ENCODE data around the gene UBXN4.
"Not testable (repeated sequence)": the region's sequence is repeated elsewhere in the genome, so short reads cannot be mapped to it uniquely, and the experiment has no call there.

Gene UBXN4, protein sequence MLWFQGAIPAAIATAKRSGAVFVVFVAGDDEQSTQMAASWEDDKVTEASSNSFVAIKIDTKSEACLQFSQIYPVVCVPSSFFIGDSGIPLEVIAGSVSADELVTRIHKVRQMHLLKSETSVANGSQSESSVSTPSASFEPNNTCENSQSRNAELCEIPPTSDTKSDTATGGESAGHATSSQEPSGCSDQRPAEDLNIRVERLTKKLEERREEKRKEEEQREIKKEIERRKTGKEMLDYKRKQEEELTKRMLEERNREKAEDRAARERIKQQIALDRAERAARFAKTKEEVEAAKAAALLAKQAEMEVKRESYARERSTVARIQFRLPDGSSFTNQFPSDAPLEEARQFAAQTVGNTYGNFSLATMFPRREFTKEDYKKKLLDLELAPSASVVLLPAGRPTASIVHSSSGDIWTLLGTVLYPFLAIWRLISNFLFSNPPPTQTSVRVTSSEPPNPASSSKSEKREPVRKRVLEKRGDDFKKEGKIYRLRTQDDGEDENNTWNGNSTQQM

DNA sequence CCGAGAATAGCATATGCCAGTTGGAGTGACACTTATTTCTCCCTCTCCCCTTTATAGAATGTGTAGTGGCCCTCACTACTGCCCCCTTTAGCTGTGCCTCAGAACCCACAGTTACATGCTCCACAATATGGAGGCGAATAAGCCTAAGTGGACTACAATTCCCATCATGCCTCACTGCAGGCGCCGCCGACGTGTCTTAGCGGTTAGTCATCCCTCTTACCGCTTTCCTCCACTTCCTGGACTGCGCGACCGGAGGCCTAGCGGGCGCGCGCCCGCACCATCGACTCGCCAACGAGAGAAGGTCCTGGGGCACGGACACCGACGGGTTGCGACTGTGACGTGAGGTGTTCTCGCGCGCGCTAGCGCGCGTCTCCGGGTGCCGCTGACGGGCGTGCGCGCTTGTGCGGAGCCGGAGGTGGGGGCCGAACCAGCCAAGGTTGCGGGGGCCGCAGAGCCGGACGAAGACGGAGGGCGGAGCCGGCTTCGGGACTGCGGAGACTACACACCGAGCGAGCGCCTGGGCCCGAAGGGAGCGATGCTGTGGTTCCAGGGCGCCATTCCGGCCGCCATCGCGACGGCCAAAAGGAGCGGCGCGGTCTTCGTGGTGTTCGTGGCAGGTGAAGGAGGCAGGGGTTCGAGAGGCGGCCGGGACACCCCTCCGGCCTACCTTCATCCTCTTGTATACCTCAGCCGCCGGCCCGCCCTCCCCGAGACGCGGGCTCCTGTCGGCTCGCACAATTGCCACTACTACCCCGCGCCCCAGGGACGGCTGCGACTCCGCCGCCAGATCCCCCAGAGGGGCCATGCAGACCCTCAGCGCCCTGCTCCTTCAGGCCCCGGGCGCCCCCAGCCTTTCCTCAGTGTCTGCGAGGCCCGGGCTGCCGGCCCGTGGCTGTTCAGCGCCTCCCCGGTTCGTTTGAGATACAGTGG, at the start of gene UBXN4:
TSS of gene UBXN4 (plus strand) at position 461 of the 930 bp plus-strand sequence. CDS start at position 536, 75 bp downstream.
- DNase-seq (ENCODE audit: low read depth) = peak; percentile 94

DNA sequence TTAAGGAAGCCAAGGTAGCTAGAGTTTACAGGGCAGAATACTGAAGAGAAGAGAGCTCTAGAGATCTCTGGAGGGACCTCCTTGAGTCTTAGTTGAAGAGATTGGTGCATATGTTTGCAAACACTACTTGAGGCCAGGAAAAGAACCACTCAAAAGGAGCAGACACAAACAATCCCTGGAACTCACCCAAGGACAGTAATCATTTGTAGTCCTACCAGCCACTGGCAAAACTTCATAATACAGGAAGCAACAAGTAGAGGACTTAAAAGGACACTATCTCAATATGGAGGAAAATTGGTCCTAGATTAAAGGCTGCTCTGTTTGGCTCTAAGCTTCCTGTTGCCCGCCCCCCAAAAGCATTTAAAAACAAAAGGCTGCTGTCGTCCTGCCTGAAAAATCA, 46.9 kb upstream of the UBXN4 start:
- DNase-seq (ENCODE audit: low read depth) = no peak

DNA sequence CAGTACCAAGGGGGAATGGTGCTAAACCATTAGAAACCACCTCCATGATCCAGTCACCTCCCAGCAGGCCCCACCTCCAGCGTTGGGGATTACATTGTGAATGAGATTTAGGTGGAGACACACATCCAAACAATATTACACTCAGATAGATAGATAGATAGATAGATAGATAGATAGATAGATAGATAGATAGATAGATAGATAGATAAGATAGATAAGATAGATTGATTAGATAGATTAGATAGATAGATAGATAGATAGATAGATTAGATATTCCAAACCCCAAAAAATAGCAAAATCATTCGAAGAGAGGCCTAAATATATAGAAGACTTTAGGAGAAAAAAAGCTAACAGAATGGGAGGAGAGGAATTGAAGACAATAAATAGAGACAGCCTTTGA, 42.8 kb upstream of the UBXN4 start:
- no peak for DNase-seq (ENCODE audit: low read depth)

DNA sequence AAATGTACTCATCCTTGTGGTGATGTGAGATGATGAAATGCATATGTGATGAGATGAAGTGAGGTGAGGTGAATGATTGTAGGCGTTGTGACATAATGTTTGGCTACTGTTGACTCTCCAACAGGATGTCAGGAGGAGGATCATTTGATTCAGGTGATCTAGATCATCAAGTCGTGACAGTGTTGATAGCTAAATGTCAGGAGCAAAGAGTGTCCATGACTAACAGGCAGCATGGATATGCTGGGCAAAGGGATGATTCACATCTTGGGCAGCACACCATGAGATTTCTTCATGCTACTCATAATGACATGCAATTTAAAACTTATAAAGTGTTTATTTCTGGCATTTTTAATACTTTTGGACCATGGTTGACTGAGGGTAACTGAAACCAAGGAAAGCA, 40.2 kb upstream of the UBXN4 start:
- no peak for DNase-seq (ENCODE audit: low read depth)

DNA sequence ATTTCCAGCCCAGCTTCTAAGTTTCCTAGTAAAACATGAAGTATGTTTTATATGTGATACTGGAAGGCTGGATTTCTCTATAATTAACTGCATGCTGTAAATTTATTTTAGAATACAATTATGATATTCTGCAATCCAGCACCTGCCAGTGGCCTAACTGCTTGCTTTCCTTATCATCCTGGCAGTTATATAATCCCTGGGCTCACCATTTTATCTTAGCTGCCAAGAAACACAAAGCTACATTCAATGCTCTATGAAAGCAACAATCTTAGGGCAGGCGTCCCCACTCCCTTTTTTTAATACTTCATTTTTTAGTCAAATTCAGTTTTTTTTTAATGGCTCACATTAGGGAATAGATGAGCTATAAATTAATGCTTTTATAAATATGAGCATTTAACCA, 38.4 kb upstream of the UBXN4 start:
- DNase-seq (ENCODE audit: low read depth) = no peak

DNA sequence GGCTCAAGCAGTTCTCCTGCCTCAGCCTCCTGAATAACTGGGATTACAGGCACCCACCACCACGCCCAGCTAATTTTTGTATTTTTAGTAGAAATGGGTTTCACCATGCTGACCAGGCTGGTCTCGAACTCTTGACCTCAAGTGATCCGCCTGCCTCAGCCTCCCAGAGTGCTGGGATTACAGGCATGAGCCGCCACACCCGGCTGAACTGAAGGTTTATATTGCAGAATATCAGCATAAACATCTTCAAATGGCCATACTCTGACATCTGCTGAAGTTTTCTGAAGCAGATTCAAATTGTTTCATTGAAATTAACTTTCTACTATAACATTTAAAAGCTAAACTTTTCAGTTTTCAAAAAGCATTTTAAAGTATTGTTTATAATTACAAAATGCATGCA, 37.6 kb upstream of the UBXN4 start:
- not testable (repeated sequence) for DNase-seq (ENCODE audit: low read depth)

DNA sequence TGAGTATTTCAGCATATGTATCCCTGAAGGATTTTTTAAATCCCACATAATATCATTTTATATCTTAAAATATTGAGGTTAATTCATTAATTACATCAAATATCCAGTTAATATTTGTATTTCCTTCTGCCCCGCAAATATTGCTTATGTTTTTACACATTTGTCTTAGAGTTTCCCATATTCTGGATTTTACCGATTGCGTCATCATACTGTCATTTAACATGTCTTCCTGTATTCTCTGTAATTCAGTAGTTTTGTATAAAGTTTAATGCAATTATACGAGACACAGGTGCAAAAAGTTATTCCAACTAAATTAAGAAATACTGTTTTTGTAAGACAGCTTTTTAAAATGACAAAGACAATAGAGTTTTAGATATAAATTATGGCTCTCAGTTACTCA, 33.5 kb upstream of the UBXN4 start:
- no peak for DNase-seq (ENCODE audit: low read depth)

DNA sequence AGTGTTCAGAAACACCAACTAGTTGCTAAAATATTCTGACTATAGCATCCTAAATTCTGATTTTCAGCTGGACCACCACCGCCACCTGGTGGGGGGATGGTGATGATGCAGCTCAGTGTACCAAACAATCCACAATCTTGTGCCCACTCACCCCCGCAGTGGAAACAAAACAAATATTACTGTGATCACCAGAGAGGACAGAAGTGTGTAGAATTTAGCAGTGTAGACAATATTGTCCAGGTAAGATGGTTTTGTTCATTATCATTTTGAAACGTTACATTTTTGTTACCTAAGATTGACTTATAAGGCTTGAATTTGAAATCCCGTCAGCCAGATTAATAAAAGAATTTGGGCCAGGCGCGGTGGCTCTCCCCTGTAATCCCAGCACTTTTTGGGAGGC, 31.7 kb upstream of the UBXN4 start:
- DNase-seq (ENCODE audit: low read depth) = peak; percentile 57

DNA sequence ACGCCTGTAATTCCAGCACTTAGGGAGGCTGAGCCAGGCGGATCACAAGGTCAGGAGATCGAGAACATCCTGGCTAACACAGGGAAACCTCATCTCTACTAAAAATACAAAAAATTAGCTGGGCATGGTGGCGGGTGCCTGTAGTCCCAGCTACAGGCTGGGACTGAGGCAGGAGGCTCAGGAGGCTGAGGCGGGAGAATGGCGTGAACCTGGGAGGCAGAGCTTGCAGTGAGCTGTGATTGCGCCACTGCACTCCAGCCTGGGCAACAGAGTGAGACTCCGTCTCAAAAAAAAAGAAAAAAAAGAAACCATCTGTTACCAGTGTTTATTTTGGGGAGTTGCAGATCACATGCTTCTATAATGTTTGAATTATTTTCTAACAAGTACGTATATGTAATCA, 26.6 kb upstream of the UBXN4 start:
- DNase-seq (ENCODE audit: low read depth) = not testable (repeated sequence)

DNA sequence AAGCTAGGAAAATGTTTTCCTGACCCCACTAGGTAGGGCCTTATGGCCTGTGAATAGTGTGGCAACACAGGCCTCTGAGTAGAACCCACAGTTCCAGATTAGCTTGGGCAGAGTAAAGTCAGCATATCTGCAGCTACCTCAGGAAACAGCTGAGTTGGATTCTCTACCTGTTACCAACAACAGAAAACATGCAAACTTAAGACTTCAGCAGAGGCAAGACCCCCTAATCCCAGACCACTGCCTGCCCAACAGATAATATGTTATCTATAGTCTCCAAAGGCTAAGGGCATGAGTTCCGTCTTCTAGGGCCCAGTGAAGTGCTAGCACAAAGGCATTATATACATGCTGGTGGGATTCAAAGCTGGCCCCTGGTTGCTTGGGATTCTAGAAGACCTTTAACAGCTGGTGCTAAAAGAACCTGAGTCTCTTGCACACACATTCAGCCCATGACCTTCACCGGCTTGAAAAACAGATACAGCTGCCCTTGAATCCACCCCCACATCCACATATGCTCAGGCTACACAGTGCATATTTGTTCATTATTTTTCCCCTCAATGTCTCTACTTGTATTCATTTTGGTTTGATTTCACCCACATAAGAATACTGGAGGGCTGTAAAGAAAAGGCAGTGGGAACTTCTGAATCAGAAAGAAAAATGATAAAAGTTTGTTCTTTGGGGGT, 13.5 kb upstream of the UBXN4 start:
- DNase-seq (ENCODE audit: low read depth) = no peak

DNA sequence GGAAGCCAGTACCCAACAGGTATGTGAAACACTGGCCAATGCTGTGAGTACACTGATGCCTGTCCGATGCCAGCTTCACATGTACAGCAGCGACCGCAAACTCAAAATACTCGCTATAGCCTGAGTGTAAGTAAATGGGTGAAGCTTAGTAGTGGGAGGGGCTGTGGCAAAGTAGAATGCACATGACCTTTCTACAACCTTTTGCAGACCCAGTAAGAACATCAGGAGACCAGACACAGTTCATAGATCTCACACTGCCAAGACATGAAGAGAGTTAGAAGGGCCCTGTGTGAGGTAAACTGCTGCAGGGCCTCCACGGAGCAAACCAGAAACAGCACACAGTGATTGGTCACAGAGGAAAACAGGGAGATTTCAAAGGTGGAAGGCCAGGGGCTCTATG, 9.1 kb upstream of the UBXN4 start:
- DNase-seq (ENCODE audit: low read depth) = no peak

DNA sequence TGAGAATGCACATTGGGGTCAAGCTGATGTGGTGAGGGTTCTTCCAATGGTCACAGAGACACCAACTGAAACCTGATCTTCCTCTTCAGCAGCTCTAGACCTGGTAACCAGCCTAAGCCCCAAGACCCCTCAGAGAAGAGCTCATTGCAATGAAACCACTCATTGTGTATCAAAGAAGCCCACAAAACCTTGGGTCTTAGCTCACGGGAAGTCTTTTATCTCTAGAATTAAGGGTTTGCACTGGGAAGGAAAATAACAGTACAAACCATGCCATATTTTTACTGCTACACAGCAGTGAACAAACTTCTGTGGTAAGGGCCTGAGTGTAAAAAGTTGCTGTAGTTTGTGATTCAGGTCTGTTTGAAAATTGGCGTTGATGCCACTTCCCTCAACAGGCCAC, 8.6 kb upstream of the UBXN4 start:
- no peak for DNase-seq (ENCODE audit: low read depth)

DNA sequence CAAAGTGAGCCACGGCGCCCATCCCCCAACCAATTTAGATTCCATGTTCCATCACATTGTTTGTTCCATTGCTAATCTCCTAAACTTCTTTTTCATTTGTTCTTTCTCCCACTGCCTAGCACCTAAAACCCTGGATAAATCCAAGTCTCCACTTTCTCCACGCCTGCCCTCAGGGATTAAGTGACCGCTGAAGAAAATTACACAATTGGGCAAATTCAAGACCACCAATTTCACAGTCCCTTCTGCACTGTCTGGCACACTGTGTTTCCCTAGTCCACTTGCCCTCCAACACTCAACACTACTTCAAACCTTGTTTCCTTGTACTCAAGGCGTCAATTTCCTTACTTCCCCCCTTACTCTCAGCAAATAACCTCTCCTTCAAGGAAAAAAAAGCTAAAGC, 5.1 kb upstream of the UBXN4 start:
- no peak for DNase-seq (ENCODE audit: low read depth)

DNA sequence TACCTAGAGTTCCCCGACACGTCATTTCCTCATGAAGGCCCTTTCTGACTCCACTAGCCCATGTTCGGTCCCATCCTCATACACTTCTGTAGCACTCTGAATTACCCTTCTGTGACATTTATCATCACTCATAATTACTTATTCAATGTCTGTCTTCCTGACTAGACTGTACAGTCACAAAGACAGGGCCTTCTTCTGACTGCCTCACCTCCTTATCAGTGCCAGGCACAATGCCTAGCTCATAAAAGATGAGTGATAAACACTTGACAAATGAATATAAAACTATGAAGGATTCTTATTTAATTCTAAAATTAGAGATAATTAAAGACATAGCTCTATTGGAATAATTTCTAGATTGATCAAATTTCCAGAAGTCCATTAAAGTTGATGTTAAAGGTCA, 1.4 kb upstream of the UBXN4 start:
- no peak for DNase-seq (ENCODE audit: low read depth)

DNA sequence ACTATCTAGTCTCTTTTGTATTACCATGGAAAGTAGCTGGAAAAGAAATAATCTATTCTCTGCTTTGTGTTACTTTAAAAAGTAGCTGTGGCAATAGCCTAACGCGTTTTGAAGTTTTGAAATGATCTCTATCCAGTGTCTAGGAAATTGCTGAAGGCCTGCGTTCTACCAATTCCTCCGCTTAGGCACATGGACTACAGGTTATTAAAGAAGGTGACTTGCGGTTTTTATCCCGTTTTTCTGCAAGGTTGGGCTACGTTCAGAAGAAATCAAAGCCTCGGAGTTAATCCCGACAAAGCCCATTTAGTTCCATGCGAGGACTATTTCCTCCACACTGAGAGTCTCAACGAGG, 636 bp upstream of the UBXN4 start:
- DNase-seq (ENCODE audit: low read depth) = no peak

DNA sequence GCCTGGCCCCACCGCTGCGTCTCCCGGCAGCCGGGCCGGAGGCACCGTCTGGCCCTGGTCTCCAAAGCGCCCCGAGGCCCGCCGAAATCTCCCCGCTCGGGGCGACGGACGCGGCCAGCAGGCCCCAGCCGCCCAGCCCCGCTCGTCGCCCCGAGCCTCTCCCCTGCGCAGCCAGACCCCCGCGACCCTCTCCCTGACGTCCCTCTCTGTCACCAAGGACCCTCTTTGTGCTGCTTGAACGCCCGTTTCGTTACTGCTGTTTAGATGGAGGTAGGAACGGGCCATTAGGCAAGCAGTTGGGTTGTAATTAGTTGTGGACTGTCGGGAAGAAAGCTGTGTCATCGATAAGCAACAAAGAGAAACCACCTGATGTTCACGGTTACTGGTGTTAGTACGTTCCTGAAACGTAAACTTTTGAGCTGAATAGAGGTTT, 686 bp downstream of the UBXN4 start:
- peak; percentile 11 for DNase-seq (ENCODE audit: low read depth)

DNA sequence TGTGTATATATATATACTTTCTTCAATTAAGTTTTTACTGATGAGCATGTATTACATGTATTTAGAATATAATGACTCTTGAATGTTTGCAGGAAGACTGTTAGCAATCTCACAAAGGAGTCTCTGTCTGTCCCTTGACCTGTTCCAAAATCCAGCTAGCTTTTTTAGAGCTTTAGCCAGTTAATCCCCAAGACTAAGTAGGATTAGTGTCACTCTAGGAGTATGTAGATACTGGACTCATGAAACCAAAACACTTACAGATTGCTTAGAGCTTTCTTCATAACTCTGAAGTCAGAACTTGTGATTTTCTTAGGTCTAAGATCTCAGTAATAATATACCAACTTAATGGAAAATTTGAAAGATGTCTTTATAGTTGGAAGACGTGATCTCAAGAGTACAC, 2.2 kb downstream of the UBXN4 start:
- DNase-seq (ENCODE audit: low read depth) = no peak

DNA sequence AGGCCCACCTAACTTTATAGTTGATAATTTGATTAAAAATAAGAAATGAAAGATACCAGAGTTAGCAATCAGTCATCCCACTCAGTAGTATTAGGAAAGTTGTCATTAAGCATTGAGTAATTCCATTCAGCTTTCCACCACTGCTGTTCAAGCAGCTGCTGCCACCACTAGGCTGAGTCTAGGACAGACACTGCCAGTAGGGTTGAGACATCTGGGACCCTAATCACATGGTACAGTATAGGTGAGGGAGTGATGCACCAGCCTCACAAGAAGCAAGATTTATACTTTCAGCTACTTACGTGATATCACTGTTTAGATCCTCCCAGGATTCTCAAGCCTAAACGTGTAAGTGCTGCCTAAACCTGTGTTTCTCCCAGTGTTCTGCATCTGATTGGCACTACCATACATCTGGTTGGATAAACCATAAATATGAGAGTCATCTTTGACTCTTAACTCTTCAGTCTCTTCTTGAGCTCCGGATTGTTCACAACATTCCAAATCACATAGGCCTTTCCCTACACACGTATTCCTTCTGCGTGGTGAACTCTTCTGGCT, 3.2 kb downstream of the UBXN4 start:
- peak; percentile 5 for DNase-seq (ENCODE audit: low read depth)

DNA sequence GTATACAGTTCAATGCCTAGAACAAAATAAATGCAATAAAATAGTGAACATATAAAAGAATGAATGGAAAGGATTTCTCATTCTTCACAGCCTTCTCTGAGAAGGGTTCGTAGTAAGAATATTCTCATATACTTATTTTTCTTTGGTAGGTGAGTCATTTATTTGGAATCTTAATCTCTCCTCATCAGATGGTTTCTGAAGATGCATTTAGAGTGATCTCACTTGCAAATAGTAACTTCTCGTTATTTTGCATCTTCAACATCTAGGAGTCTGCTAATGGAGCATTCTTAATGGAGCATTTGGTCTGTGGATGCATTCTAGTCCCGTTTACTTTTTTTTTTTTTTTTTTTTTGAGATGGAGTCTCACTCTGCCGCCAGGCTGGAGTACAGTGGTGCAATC, 3.9 kb downstream of the UBXN4 start:
- DNase-seq (ENCODE audit: low read depth) = no peak

DNA sequence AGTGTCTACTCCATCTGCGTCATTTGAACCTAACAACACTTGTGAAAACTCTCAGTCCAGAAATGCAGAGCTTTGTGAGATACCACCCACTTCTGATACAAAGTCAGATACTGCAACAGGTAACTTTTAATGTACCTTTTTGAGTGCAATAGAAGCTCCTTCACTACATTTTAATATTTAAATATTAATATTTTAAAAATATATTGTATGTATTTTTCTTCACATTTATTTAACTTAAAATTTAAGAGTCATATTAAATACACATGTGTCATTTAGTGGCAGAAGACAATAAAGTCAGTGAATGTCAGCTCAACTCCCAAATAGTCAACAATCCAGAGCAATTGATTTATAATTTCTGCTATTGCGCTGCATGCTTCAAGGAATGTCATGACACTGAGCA, 13.9 kb downstream of the UBXN4 start:
- DNase-seq (ENCODE audit: low read depth) = no peak

DNA sequence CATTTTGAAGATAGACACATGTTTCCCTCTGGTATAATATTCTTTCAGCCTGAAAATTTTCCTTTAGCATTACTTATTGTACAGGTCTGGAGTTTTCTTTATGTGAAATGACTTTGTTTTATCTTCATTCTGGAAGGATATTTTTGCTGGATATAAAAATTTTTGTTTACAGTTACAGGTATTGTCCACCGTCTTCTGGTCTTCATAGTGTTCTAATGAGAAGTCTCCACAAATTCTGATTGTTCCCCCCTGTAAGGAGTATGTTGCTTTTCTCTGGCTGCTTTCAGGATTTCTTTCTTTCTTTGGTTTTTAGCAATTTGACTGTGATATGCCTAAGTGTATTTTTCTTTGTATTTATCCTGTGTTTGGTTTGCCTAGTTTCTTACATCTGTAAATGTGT, 15.0 kb downstream of the UBXN4 start:
- DNase-seq (ENCODE audit: low read depth) = no peak

DNA sequence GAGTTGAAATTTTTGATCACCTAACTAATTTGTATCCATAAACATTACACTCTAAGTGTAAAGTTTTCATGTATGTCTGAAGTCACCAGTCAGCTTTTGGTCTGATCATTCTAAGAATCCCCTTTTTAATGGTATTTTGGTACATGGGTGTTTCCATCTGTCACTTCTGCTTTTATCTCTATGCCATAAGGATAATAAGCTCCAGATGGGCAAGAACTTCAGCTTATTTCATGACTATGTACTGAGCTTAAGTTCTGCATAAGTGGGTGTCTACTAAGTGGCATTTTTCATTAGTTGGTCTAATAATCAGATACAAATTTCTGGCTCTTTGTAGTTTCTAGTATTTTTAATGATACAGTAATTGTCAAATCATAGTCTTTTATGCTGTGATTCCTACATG, 20.4 kb downstream of the UBXN4 start:
- no peak for DNase-seq (ENCODE audit: low read depth)
